ACHN (cell line): ENCODE results near the gene MAEA.
A peak's percentile ranks its signal among the peaks of the same experiment; 100 is the strongest.
"Not testable (repeated sequence)": the region's sequence is repeated elsewhere in the genome, so short reads cannot be mapped to it uniquely, and the experiment has no call there.

Source experiments
- DNase-seq: peaks from one replicate; pipeline ENCODE4 v3.0.0-alpha.2; 2015
- in situ Hi-C: cut with HindIII; loops from 2 replicates; pipeline ENCODE4 v1.10.0; 2017; ENCODE audit warnings: low sequenced_read_pairs, low pct_ligation_motif_present, low pct_unique_long_range_greater_than_20kb

MAEA gene

GRCh38 chr4:1327526-1328266, 38.0 kb downstream of the MAEA start:
- in situ Hi-C loops: no loop called here
- DNase-seq: no peak

DNA sequence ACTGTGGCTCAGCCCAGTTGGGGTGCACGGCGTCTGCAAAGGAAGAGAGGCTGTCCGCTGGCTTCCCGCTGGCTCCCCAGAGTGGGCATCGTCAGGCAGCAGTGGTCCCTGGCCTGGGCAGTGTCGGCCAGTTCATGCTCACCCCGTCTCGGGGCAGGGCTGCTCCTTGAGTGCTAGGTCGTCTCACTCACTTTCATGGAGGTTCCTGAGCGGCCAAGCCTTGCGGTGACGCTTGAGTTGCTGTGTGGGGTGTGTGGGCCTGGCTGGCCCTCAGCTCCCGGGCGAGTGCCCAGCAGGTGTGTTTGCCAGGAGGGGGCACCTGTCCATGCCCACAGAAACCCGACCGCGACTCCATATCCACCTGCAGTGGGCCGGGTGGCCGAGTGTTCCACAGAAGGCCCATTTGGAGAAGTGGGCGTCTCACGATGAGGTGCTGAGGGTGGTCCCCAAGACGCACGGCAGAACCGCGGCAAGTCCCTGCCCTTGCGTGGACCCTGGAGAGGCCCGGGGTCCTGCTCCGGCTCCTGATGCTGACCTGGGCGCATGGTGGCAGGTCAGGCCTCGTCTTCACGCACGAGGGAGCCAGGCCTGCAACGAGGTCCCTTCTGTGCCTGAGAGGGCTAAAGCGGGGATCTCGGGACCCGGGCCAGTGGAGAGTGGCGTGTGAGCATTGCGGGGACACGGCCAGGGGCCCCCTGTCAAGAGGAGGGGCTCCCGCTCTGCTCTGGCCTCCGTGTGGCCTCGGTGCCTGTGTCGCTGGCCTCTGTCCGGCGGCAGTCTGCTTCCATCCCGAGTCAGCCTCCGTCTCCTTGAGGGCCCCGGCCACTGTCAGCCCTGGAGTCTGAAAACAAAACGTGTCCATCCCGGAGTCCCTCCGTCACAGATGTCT, 38.8 kb downstream of the MAEA start:
- in situ Hi-C loops: no loop called here
- DNase-seq: no peak

- no peak for DNase-seq
- in situ Hi-C loops: no loop called here
Observed at GRCh38 chr4:1329408-1330371, 40.0 kb downstream of the MAEA start.

- DNase-seq: no peak
- in situ Hi-C loops: no loop called here
Observed at GRCh38 chr4:1330761-1331590, 41.3 kb downstream of the MAEA start.

DNA sequence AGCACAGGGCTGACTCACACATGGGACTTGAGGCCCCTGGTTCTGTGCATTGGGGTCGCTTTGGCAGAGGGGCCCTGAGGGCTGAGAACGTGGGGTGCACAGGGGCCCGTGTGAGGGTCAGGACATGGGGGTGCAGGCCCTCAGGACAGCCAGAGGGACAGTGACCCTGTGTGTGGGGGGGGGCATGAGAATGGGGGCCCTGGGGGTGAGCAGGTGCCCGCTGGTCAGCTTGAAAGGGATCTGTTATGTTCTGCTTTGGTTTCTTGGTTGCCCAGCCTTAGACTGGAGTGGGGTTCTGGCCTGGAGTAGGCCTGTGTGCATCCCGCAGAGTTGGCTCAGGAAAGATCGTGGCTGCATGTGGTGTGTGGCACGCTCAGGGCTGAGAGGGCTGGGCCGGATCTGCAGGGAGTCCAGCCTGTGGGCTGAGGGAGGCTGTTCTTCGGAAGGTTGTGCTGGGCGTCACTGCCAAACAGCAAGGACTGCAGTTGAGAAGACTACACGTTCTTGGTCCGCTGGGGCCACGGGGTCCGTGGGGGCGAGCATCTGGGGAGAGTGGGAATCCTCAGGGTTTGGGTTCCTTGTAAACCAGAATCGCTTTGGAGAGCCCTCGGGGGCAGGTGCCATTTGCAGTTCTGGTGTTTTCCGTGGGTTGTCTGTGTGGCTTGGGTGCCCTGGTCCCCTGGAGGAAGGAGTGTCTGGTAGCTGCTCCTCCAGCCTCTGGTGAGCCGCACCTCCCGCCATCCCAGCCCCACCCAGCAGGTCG, 42.1 kb downstream of the MAEA start:
- in situ Hi-C loops: no loop called here
- DNase-seq: no peak

DNA sequence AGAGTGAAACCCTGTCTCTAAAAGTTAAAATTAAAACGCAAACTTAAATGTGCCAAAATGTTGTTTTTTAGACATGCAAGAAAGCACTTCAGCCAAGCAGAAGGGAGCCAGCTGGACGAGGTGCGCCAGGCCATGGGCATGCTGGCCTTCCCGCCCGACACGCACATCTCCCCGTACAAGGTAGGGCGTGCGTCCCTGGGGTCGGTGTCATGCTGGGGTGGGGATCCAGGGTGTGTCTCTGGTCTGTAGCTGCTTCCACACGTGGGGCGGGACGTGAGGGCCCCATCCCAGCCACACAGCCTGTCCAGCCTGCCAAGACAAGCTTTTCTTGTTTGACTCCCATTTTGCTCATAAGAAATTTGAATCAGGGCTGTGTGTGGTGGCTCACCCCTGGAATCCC, 43.0 kb downstream of the MAEA start:
- DNase-seq: no peak
- in situ Hi-C loops: no loop called here

DNA sequence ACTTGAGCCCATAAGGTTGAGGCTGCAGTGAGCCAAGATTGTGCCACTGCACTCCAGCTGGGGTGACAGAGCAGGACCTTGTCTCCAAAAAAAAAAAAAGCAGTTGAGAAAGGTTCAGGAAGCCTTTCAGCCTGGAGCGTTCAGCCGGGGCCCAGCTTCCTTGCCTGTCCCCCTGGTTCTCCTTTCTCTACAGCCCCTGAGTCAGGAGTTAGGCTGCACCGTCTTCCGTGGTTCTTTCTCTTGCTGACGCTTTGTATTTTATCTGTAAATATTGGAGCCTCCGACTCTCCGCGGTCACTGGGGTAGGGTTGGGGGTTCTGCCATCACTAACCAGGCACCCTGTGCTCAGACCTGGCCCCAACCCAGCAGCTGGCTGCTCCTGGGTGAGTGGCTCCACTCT, 43.6 kb downstream of the MAEA start:
- in situ Hi-C loops: no loop called here
- no peak for DNase-seq

DNA sequence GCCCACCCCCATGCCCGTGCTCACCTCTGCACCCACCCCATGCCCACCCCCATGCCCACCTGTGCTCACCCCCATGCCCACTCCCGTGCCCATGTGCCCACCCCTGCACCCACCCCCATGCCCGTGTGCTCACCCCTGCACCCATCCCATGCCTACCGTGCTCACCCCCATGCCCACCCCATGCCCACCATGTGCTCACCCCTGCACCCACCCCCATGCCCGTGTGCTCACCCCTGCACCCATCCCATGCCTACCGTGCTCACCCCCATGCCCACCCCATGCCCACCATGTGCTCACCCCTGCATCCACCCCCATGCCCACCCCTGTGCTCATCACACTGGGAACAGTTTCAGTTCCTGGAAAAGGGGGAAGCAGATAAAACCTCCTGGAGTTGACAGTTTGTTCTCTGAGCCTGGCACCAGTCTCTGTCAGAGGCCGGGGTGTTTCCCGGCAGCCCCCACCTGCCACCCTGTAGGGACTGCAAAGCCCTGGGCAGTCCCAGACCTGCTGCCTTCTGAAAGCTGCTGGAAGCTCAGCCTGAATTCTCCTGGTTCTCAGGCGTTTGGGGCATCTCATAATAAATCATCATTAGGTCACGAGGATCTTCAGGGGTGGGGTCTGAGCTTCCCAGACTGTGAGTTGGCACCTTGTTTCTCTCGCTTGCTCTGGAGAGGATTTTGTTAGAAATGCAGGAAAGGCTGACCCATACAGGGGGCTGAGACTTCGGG, 44.3 kb downstream of the MAEA start:
- DNase-seq, in situ Hi-C loops: not testable (repeated sequence)

- in situ Hi-C loops: no loop called here
- no peak for DNase-seq
Observed at GRCh38 chr4:1334579-1334895, 44.8 kb downstream of the MAEA start.

DNA sequence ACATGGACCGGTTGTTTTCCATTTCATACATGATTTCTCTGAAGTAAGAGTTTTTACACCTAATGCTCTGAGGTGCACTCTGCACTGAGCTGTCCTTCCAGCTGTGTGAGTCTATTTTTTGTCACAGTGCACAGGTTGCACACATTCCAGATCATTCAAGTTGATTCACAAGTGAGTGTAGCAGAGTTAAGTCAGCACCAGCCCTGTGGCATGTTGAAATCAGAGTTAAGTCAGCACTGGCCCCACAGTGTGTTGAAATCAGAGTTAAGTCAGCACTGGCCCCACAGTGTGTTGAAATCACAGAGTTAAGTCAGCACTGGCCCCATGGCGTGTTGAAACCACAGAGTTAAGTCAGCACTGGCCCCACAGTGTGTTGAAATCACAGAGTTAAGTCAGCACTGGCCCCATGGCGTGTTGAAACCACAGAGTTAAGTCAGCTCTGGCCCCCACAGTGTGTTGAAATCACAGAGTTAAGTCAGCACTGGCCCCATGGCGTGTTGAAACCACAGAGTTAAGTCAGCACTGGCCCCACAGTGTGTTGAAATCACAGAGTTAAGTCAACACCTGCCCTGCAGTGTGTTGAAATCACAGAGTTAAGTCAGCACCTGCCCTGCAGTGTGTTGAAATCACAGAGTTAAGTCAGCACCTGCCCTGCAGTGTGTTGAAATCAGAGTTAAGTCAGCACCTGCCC, 45.6 kb downstream of the MAEA start:
- DNase-seq, in situ Hi-C loops: not testable (repeated sequence)

DNA sequence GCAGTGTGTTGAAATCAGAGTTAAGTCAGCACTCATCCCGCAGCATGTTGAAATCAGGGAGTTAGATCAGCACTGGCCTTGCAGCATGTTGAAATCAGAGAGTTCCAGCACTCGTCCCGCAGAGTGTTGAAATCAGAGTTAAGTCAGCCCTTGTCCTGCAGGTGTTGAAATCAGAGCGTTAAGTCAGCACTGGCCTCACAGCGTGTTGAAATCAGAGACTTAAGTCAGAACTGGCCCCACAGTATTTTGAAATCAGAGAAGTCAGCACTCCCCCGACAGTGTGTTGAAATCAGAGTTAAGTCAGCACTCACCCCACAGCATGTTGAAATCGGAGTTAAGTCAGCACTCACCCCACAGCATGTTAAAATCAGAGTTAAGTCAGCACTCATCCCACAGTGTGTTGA, 46.4 kb downstream of the MAEA start:
- DNase-seq: no peak
- in situ Hi-C loops: no loop called here

GRCh38 chr4:1337376-1337831, 47.7 kb downstream of the MAEA start:
- peak; percentile 9 for DNase-seq
- in situ Hi-C loops: no loop called here

DNA sequence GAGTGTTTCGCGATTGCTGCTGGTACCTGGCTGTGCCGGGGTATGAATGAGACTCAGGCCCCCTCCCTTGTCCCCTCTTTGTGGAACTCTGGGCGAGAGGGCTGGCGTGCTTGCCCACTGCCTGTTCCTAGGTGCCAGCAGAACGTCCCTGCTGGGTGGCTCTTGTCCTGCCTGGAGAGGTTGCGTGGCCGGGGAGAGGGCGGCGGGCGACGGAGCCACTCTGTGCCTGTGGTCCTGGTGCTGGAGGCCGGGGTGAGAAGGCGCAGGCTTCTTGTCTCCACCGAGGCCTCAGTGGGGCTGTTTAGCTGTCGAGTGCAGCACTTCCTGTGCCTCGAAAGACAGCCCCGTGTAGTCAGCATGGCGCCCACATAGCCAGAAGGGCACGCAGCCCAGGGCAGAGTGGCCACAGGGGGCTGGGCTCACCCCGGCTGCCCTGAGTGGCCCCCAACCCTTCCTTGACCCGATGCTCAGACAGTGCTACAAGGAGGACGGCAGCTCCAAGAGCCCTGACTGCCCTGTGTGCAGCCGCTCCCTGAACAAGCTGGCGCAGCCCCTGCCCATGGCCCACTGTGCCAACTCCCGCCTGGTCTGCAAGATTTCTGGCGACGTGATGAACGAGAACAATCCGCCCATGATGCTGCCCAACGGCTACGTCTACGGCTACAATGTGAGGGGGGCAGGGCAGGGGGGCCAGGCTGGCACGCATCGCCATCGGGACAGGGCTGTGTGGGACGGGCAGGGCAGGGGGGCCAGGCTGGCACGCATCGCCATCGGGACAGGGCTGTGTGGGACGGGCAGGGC, 48.5 kb downstream of the MAEA start:
- DNase-seq: no peak
- in situ Hi-C loops: no loop called here

DNA sequence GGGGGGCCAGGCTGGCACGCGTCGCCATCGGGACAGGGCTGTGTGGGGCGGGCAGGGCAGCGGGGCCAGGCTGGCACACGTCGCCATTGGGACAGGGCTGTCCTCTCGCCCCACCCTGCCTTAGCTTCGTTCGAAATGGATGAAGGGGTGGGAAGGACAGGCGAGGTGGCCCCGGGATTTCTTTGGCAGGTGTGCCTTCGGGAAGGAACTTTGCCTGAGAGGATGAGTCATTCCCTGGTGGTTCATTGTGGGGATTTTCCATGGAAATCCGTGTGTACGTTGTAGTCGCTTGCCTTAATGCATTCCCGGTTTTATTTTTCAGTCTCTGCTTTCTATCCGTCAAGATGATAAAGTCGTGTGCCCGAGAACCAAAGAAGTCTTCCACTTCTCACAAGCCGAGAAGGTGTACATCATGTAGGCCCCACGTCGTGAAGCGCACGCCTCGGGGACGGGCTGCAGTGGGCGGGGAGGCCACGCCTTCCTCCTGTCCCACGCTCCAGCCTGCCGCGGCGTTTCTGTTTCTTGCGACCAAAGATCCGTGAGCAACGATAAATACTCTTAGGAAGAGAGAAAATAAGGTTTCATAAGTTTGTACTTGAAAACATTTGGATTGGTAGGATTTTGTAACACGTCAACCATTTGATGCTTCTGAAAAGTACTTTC, 49.2 kb downstream of the MAEA start:
- in situ Hi-C loops: no loop called here
- DNase-seq: no peak

DNA sequence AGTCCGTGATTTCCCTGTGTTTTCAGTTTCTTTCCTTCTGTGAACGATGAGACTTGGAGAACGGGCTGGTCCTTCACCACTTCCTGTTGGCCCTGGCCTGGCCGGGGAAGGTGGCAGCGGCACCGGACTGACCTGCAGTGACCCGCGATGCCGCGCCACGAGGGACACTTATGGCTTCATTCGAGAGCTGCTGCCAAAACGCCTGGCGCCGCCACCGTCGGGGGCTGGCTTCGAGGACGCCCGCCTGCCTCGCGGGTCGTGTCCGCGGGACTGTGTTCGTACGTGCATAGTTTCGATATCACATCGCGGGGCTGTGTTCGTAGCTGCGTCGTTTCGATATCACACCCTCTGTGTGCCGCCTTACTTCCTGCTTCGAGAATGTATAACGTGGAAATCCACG, 49.8 kb downstream of the MAEA start:
- no peak for DNase-seq
- in situ Hi-C loops: no loop called here
